Activated CD4-positive, alpha-beta memory T cell treated with anti-CD3 and anti-CD28 coated beads for 36 hours (primary cell): ENCODE measurements around the gene CYB5B. TPM values are rescaled to one million over a fixed set of nuclear protein-coding genes. Genes with fewer than 3 reads are reported as not detected.

Source experiments
- CTCF ChIA-PET: fragments of 350-600 bp; sonication (Branson Sonifier 250); formaldehyde crosslinking; loops from one replicate; lab custom pipeline; 2021; ENCODE audit warnings: antibody characterized with exemption, inconsistent platforms; lab: Charles Lee
- POLR2A ChIA-PET: fragments of 350-600 bp; sonication (Branson Sonifier 250); formaldehyde crosslinking; loops from one replicate; lab custom pipeline; 2021; ENCODE audit warnings: antibody characterized with exemption; lab: Charles Lee
- DNase-seq: peaks from one replicate; pipeline ENCODE4 v3.0.0-alpha.2; 2020
- H3K27ac Mint-ChIP-seq: one replicate; pipeline ENCODE4 v1.8.0; 2021; ENCODE audit warnings: mixed read lengths
- H3K27me3 Mint-ChIP-seq: one replicate; pipeline ENCODE4 v1.8.0; 2021; ENCODE audit warnings: mixed read lengths
- H3K36me3 Mint-ChIP-seq: one replicate; pipeline ENCODE4 v1.8.0; 2021; ENCODE audit warnings: mixed read lengths
- H3K4me1 Mint-ChIP-seq: one replicate; pipeline ENCODE4 v1.8.0; 2021; ENCODE audit warnings: low read depth, mixed read lengths
- H3K4me3 Mint-ChIP-seq: one replicate; pipeline ENCODE4 v1.8.0; 2021; ENCODE audit warnings: mild to moderate bottlenecking, mixed read lengths
- H3K9me3 Mint-ChIP-seq: one replicate; pipeline ENCODE4 v1.8.0; 2021; ENCODE audit warnings: mixed read lengths
- intact Hi-C: fragments of 100-400 bp; cut with micrococcal nuclease; formaldehyde crosslinking; loops from one replicate; pipeline ENCODE4 v1.15.1; 2023
- total RNA-seq, 2 experiments: library from RNA; stranded (reverse); gene quantifications; one replicate each; pipeline ENCODE4 v1.2.3, GENCODE V29; 2021

The CYB5B gene
- total RNA-seq, 2 experiments from 2014 or later, result 147 to 152 TPM

DNA sequence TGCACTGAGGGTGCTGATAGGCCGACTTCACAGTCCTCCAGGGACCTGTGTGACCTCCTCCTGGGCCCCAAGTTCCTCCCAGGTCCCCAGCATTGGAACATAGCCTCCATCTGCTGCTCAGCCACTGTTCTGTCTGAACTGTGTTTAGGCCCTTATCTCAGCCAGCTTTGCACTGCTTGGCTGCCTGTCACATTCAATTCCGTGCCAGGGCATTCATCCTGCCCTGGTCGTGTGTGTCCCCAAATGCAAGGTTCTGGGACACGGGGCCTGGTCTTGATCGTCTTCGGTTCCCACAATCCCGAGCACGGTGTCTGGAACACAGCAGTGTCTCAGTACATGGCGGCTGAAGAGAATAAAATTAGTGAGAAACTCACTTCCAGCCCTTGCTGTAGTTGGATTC is 71.4 kb downstream of the CYB5B start:
- H3K9me3 Mint-ChIP-seq, result no peaks in the 10 kb centered on the region
- POLR2A ChIA-PET, result no interaction called here
- intact Hi-C loops, result loop anchor here (1.0 kb wide), 1 partner anchor 68 kb away; no protein-coding TSS in a partner anchor
- H3K27ac Mint-ChIP-seq, result no peak overlapping the region
- no peak for DNase-seq
- H3K4me3 Mint-ChIP-seq, result no peak overlapping the region
- H3K36me3 Mint-ChIP-seq, result no peaks in the 10 kb centered on the region
- H3K4me1 Mint-ChIP-seq, result no peaks in the 10 kb centered on the region
- no peaks in the 10 kb centered on the region for H3K27me3 Mint-ChIP-seq
- CTCF ChIA-PET, result interaction anchor here (0.7 to 1.0 kb wide), 2 partner anchors 68 to 179 kb away, joined by 3 to 4 read pairs; no protein-coding TSS in a partner anchor

DNA sequence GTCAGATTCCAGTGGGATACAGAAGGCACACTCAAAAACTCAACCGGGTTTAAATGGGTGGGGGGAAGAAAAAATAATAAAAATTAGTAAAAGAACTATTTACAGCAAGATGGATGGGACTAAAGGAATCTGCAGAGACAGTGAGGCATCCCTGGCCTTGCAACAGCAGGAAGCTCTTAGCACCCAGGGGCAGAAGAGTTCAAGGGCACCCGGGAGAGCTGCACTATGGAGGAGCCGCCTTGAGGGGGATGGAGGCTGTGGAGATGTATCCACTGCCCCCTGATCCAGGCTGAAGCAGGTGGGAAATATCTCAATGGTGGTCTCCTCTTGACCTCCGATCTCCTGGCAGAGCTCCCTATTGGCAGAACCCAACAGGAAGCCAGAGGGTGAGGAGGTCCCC is 72.0 kb downstream of the CYB5B start:
- H3K27me3 Mint-ChIP-seq, result no peaks in the 10 kb centered on the region
- H3K4me3 Mint-ChIP-seq, result no peak overlapping the region
- DNase-seq, result no peak
- ChIA-PET CTCF (no interaction called here), POLR2A (no interaction called here)
- H3K27ac Mint-ChIP-seq, result no peak overlapping the region
- no peaks in the 10 kb centered on the region for H3K36me3 Mint-ChIP-seq
- no peaks in the 10 kb centered on the region for H3K4me1 Mint-ChIP-seq
- intact Hi-C loops, result no loop called here
- H3K9me3 Mint-ChIP-seq, result no peaks in the 10 kb centered on the region

GRCh38 chr16:69496896-69497295 is 72.5 kb downstream of the CYB5B start:
- Mint-ChIP-seq H3K4me3 (no peak overlapping the region), H3K36me3 (no peaks in the 10 kb centered on the region), H3K9me3 (no peaks in the 10 kb centered on the region), H3K27ac (no peak overlapping the region), H3K27me3 (no peaks in the 10 kb centered on the region), H3K4me1 (peaks cover 1% of the 10 kb centered on the region)
- CTCF ChIA-PET, result no interaction called here
- intact Hi-C loops, result no loop called here
- POLR2A ChIA-PET, result no interaction called here
- DNase-seq, result no peak

GRCh38 chr16:69497876-69498596 is 73.6 kb downstream of the CYB5B start:
- intact Hi-C loops, result no loop called here
- POLR2A ChIA-PET, result no interaction called here
- Mint-ChIP-seq H3K36me3 (no peaks in the 10 kb centered on the region), H3K4me3 (no peak overlapping the region), H3K9me3 (no peaks in the 10 kb centered on the region), H3K27me3 (no peaks in the 10 kb centered on the region), H3K4me1 (peaks cover 6% of the 10 kb centered on the region), H3K27ac (no peak overlapping the region)
- CTCF ChIA-PET, result interaction anchor here (0.9 kb wide), 1 partner anchor 175 kb away, joined by 3 read pairs; no protein-coding TSS in a partner anchor
- no peak for DNase-seq

DNA sequence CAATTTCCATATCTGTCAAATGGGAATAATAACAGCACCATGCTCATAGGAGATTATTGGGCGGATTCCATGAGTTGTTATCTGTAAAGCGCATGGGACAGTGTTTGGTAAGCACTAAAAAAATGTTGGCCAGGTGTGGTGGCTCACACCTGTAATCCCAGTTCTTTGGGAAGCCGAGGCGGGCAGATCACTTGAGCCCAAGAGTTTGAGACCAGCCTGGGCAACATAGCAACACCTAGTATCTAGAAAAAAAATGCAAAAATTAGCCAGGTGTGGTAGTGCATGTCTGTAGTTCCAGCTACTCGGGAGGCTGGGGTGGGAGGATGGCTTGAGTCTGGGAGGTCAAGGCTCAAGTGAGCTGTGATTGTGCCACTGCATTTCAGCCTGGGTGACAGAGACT is 74.5 kb downstream of the CYB5B start:
- POLR2A ChIA-PET, result no interaction called here

GRCh38 chr16:69499541-69500230 is 75.3 kb downstream of the CYB5B start:
- peaks cover 6% of the 10 kb centered on the region for H3K4me1 Mint-ChIP-seq
- H3K9me3 Mint-ChIP-seq, result no peaks in the 10 kb centered on the region
- intact Hi-C loops, result no loop called here
- CTCF ChIA-PET, result no interaction called here
- no peaks in the 10 kb centered on the region for H3K36me3 Mint-ChIP-seq
- H3K4me3 Mint-ChIP-seq, result no peak overlapping the region
- H3K27ac Mint-ChIP-seq, result no peak overlapping the region
- no peak for DNase-seq
- POLR2A ChIA-PET, result no interaction called here
- no peaks in the 10 kb centered on the region for H3K27me3 Mint-ChIP-seq

More for the DNA sequence above, 74.5 kb downstream of the CYB5B start:
- DNase-seq, result no peak
- Mint-ChIP-seq H3K36me3 (no peaks in the 10 kb centered on the region), H3K27ac (no peak overlapping the region), H3K4me3 (no peak overlapping the region), H3K4me1 (peaks cover 6% of the 10 kb centered on the region), H3K9me3 (no peaks in the 10 kb centered on the region), H3K27me3 (no peaks in the 10 kb centered on the region)
- CTCF ChIA-PET, result no interaction called here
- intact Hi-C loops, result no loop called here

- peaks cover 6% of the 10 kb centered on the region for H3K4me1 Mint-ChIP-seq
- intact Hi-C loops, result no loop called here
- H3K9me3 Mint-ChIP-seq, result no peaks in the 10 kb centered on the region
- ChIA-PET CTCF (no interaction called here), POLR2A (no interaction called here)
- H3K4me3 Mint-ChIP-seq, result no peak overlapping the region
- H3K27me3 Mint-ChIP-seq, result no peaks in the 10 kb centered on the region
- no peak for DNase-seq
- no peak overlapping the region for H3K27ac Mint-ChIP-seq
- H3K36me3 Mint-ChIP-seq, result no peaks in the 10 kb centered on the region
These were observed 76.1 kb downstream of the CYB5B start for GRCh38 chr16:69500496-69500895.

GRCh38 chr16:69501956-69502745 is 77.7 kb downstream of the CYB5B start:
- POLR2A ChIA-PET, result no interaction called here
- CTCF ChIA-PET, result no interaction called here
- Mint-ChIP-seq H3K9me3 (no peaks in the 10 kb centered on the region), H3K36me3 (no peaks in the 10 kb centered on the region), H3K27me3 (no peaks in the 10 kb centered on the region), H3K4me3 (no peak overlapping the region), H3K4me1 (peaks cover 6% of the 10 kb centered on the region), H3K27ac (no peak overlapping the region)
- no peak for DNase-seq
- intact Hi-C loops, result no loop called here

- no peaks in the 10 kb centered on the region for H3K27me3 Mint-ChIP-seq
- no peak overlapping the region for H3K4me3 Mint-ChIP-seq
- H3K9me3 Mint-ChIP-seq, result no peaks in the 10 kb centered on the region
- no peaks in the 10 kb centered on the region for H3K36me3 Mint-ChIP-seq
- DNase-seq, result no peak
- ChIA-PET CTCF (no interaction called here), POLR2A (no interaction called here)
- no peak overlapping the region for H3K27ac Mint-ChIP-seq
- H3K4me1 Mint-ChIP-seq, result peaks cover 6% of the 10 kb centered on the region
- intact Hi-C loops, result no loop called here
These were observed 78.8 kb downstream of the CYB5B start for GRCh38 chr16:69503244-69503643.

DNA sequence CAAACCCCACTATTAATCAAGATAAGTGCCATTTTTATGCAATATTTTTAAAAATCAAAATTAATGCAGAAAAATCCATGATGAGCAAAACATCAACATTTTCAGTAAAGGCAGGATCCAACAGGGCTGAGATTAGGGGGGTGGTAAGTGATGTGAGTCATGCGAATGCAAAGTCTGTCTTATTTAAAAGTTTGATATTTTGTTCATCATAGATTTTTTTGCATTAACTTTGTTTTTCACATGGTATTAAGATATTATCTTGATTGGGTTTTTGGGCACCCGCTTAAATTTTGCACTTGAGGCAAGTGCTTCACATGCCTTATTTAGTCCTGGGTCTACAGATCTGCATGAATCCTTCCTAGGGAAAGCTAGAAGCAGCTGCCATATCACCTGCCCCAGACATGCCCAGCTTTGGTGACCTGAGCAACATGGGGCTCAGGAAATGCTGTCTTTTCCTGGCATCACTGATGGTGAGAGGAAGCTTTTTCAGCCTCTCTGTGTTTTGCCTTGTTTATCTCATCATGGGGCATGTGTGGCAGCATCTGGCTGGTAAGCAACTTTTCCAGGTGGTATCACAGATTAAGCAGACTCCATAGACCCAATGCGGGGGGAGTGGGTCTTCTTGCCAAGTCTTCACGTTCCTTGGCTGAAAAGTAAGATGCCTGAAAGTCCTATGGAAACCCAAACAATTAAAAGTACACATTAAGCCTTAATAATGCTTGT is 83.8 kb downstream of the CYB5B start:
- H3K27ac Mint-ChIP-seq, result no peak overlapping the region
- no peak for DNase-seq
- H3K36me3 Mint-ChIP-seq, result no peaks in the 10 kb centered on the region
- H3K4me3 Mint-ChIP-seq, result no peak overlapping the region
- no peaks in the 10 kb centered on the region for H3K27me3 Mint-ChIP-seq
- ChIA-PET POLR2A (interaction anchor here (0.6 kb wide), 1 partner anchor 20 kb away, joined by 3 read pairs; no protein-coding TSS in a partner anchor), CTCF (no interaction called here)
- intact Hi-C loops, result no loop called here
- no peaks in the 10 kb centered on the region for H3K4me1 Mint-ChIP-seq
- H3K9me3 Mint-ChIP-seq, result no peaks in the 10 kb centered on the region

- Mint-ChIP-seq H3K4me1 (no peaks in the 10 kb centered on the region), H3K4me3 (no peak overlapping the region), H3K36me3 (no peaks in the 10 kb centered on the region), H3K27ac (no peak overlapping the region), H3K27me3 (no peaks in the 10 kb centered on the region), H3K9me3 (no peaks in the 10 kb centered on the region)
- no peak for DNase-seq
- POLR2A ChIA-PET, result no interaction called here
- CTCF ChIA-PET, result no interaction called here
- intact Hi-C loops, result no loop called here
These were observed 84.7 kb downstream of the CYB5B start for GRCh38 chr16:69509125-69509524.

- no peaks in the 10 kb centered on the region for H3K27me3 Mint-ChIP-seq
- H3K9me3 Mint-ChIP-seq, result no peaks in the 10 kb centered on the region
- no peaks in the 10 kb centered on the region for H3K4me1 Mint-ChIP-seq
- no peak overlapping the region for H3K4me3 Mint-ChIP-seq
- intact Hi-C loops, result no loop called here
- ChIA-PET CTCF (no interaction called here), POLR2A (no interaction called here)
- no peak for DNase-seq
- H3K36me3 Mint-ChIP-seq, result no peaks in the 10 kb centered on the region
- H3K27ac Mint-ChIP-seq, result no peak overlapping the region
These were observed 87.2 kb downstream of the CYB5B start for GRCh38 chr16:69511651-69512050.
